SHP77 (cell line): Measurements from ENCODE around the gene PRR20G.
"Not testable (repeated sequence)": the region's sequence is repeated elsewhere in the genome, so short reads cannot be mapped to it uniquely, and the experiment has no call there.

Experiments used
- DNase-seq, 2 experiments: peaks; one replicate each; lab custom pipeline; 2025; lab: John Stamatoyannopoulos, UW

Gene PRR20G

GRCh38 chr3:127296959-127297358 lies 9.1 kb upstream of the PRR20G start:
- no peak for DNase-seq

- no peak for DNase-seq
Observed at GRCh38 chr3:127296166-127296565, 8.3 kb upstream of the PRR20G start.

- DNase-seq = not testable (repeated sequence)
Observed at GRCh38 chr3:127293650-127294049, 5.8 kb upstream of the PRR20G start.

- DNase-seq = no peak
Observed at GRCh38 chr3:127291611-127292010, 3.8 kb upstream of the PRR20G start.

GRCh38 chr3:127291114-127291513 lies 3.3 kb upstream of the PRR20G start:
- DNase-seq = no peak

- no peak for DNase-seq
Observed at GRCh38 chr3:127289706-127290575, 2.1 kb upstream of the PRR20G start.

- DNase-seq = no peak
Observed at GRCh38 chr3:127288921-127289705, 1.3 kb upstream of the PRR20G start.

GRCh38 chr3:127288343-127288742 lies 497 bp upstream of the PRR20G start:
- DNase-seq = no peak

GRCh38 chr3:127286571-127287140 lies 1.2 kb downstream of the PRR20G start:
- DNase-seq = no peak

- no peak for DNase-seq
Observed at GRCh38 chr3:127284258-127284657, 3.6 kb downstream of the PRR20G start.

GRCh38 chr3:127277561-127277960 lies 10.3 kb downstream of the PRR20G start:
- no peak for DNase-seq

- DNase-seq = no peak
Observed at GRCh38 chr3:127276995-127277394, 10.9 kb downstream of the PRR20G start.

GRCh38 chr3:127276396-127276795 lies 11.4 kb downstream of the PRR20G start:
- DNase-seq = no peak

- DNase-seq = no peak
Observed at GRCh38 chr3:127275287-127275781, 12.5 kb downstream of the PRR20G start.

GRCh38 chr3:127274200-127274760 lies 13.6 kb downstream of the PRR20G start:
- DNase-seq = no peak

- no peak for DNase-seq
Observed at GRCh38 chr3:127273206-127273605, 14.6 kb downstream of the PRR20G start.

GRCh38 chr3:127266186-127266585 lies 21.7 kb downstream of the PRR20G start:
- DNase-seq = no peak

GRCh38 chr3:127265581-127265981 lies 22.3 kb downstream of the PRR20G start:
- DNase-seq = no peak

GRCh38 chr3:127264794-127265514 lies 22.9 kb downstream of the PRR20G start:
- no peak for DNase-seq

- no peak for DNase-seq
Observed at GRCh38 chr3:127264292-127264691, 23.6 kb downstream of the PRR20G start.

- no peak for DNase-seq
Observed at GRCh38 chr3:127263586-127264231, 24.1 kb downstream of the PRR20G start.
